ENCODE measurements around the gene TOP1. TPM values are rescaled to one million over a fixed set of nuclear protein-coding genes. Genes with fewer than 3 reads are reported as not detected.

TOP1 gene
- total RNA-seq, 1 experiment from 2014 or later, result 144 TPM

- Mint-ChIP-seq H3K4me1 (ENCODE audit: low read depth, unreplicated experiment) (peaks cover 23% of the 10 kb centered on the region), H3K36me3 (ENCODE audit: insufficient read depth, unreplicated experiment) (peaks cover 44% of the 10 kb centered on the region), H3K9me3 (ENCODE audit: unreplicated experiment) (no peaks in the 10 kb centered on the region), H3K27me3 (ENCODE audit: insufficient read depth, unreplicated experiment) (no peaks in the 10 kb centered on the region), H3K4me3 (ENCODE audit: unreplicated experiment) (no peak overlapping the region), H3K27ac (ENCODE audit: unreplicated experiment) (peak overlapping the region; percentile 36)
- H3K4me1 ChIP-seq, result peaks cover 22% of the 10 kb centered on the region; the same call in 1 of the 2 replicates
- no TSS peak for BruUV-seq (replicated peaks)
- TF ChIP-seq CTCF (IDR thresholded peaks at IDR 0.05; ENCODE audit: insufficient read depth in 1 of 2, low read depth in 1 of 2, low read length in 1 of 2, severe bottlenecking in 1 of 2, unreplicated experiment in 1 of 2), result no peak
- CTCF ChIA-PET, result interaction anchor here (1.6 to 5.5 kb wide), 2 partner anchors 13 to 193 kb away, joined by 4 to 29 read pairs; no protein-coding TSS in a partner anchor
- peaks cover 17% of the 10 kb centered on the region for H3K36me3 ChIP-seq (ENCODE audit: control insufficient read depth, insufficient read depth, low read length)
- H3K27me3 ChIP-seq (replicated peaks; ENCODE audit: control insufficient read depth, insufficient read depth, low read length), result no peaks in the 10 kb centered on the region
- POLR2A ChIA-PET, result no interaction called here
- no peaks in the 10 kb centered on the region for H3K9me3 ChIP-seq
- H3K4me3 ChIP-seq (ENCODE audit: low read depth, low read length), result no peak overlapping the region
- intact Hi-C loops (cut with micrococcal nuclease; ENCODE audit: unreplicated experiment), result no loop called here
- no peak for DNase-seq
Measured at GRCh38 chr20:41159547-41159946, 130.9 kb downstream of the TOP1 start.

DNA sequence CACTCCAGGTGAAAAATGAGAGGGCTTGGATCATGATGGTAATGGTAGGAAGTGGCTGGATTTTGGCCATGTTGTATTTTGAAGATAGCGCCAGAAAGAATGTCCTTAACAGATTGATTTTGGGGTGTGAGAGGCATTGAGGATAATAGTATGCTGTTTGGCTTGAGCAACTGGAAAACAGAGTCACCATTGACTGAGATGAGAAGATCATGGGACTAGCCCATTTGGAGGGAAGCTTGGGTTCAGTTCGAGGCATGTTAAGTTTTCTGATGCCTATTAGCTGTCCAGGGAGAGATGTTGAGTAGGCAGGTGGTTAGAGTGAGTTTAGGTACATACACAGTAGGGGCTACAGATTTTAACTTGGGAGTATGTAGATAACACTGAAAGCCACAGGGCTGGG is 132.1 kb downstream of the TOP1 start:
- H3K4me1 ChIP-seq, result peaks cover 22% of the 10 kb centered on the region; the same call in 1 of the 2 replicates
- intact Hi-C loops (cut with micrococcal nuclease; ENCODE audit: unreplicated experiment), result no loop called here
- BruUV-seq (replicated peaks), result TSS peak; percentile 17
- H3K27me3 ChIP-seq (replicated peaks; ENCODE audit: control insufficient read depth, insufficient read depth, low read length), result no peaks in the 10 kb centered on the region
- no peak for DNase-seq
- H3K9me3 ChIP-seq, result no peaks in the 10 kb centered on the region
- peaks cover 26% of the 10 kb centered on the region for H3K36me3 ChIP-seq (ENCODE audit: control insufficient read depth, insufficient read depth, low read length)
- Mint-ChIP-seq H3K27me3 (ENCODE audit: insufficient read depth, unreplicated experiment) (no peaks in the 10 kb centered on the region), H3K9me3 (ENCODE audit: unreplicated experiment) (no peaks in the 10 kb centered on the region), H3K27ac (ENCODE audit: unreplicated experiment) (no peak overlapping the region), H3K36me3 (ENCODE audit: insufficient read depth, unreplicated experiment) (peaks cover 55% of the 10 kb centered on the region), H3K4me3 (ENCODE audit: unreplicated experiment) (no peak overlapping the region), H3K4me1 (ENCODE audit: low read depth, unreplicated experiment) (peaks cover 23% of the 10 kb centered on the region)
- CTCF ChIA-PET, result no interaction called here
- no peak for TF ChIP-seq CTCF (IDR thresholded peaks at IDR 0.05; ENCODE audit: insufficient read depth in 1 of 2, low read depth in 1 of 2, low read length in 1 of 2, severe bottlenecking in 1 of 2, unreplicated experiment in 1 of 2)
- no peak overlapping the region for H3K4me3 ChIP-seq (ENCODE audit: low read depth, low read length)
- POLR2A ChIA-PET, result interaction anchor here (0.5 kb wide), 1 partner anchor 202 kb away, joined by 3 read pairs; no protein-coding TSS in a partner anchor

- POLR2A ChIA-PET, result no interaction called here
- no peaks in the 10 kb centered on the region for H3K9me3 ChIP-seq
- H3K27me3 ChIP-seq (replicated peaks; ENCODE audit: control insufficient read depth, insufficient read depth, low read length), result no peaks in the 10 kb centered on the region
- BruUV-seq (replicated peaks), result no TSS peak
- no peaks in the 10 kb centered on the region for H3K9me3 Mint-ChIP-seq (ENCODE audit: unreplicated experiment)
- H3K4me1 Mint-ChIP-seq (ENCODE audit: low read depth, unreplicated experiment), result peaks cover 20% of the 10 kb centered on the region
- intact Hi-C loops (cut with micrococcal nuclease; ENCODE audit: unreplicated experiment), result no loop called here
- no peak overlapping the region for H3K4me3 ChIP-seq (ENCODE audit: low read depth, low read length)
- H3K27me3 Mint-ChIP-seq (ENCODE audit: insufficient read depth, unreplicated experiment), result no peaks in the 10 kb centered on the region
- CTCF ChIA-PET, result no interaction called here
- H3K4me3 Mint-ChIP-seq (ENCODE audit: unreplicated experiment), result no peak overlapping the region
- no peak for DNase-seq
- no peak overlapping the region for H3K27ac Mint-ChIP-seq (ENCODE audit: unreplicated experiment)
- peaks cover 30% of the 10 kb centered on the region for H3K36me3 ChIP-seq (ENCODE audit: control insufficient read depth, insufficient read depth, low read length)
- H3K4me1 ChIP-seq, result peaks cover 22% of the 10 kb centered on the region; the same call in 1 of the 2 replicates
- peaks cover 63% of the 10 kb centered on the region for H3K36me3 Mint-ChIP-seq (ENCODE audit: insufficient read depth, unreplicated experiment)
- no peak for TF ChIP-seq CTCF (IDR thresholded peaks at IDR 0.05; ENCODE audit: insufficient read depth in 1 of 2, low read depth in 1 of 2, low read length in 1 of 2, severe bottlenecking in 1 of 2, unreplicated experiment in 1 of 2)
Measured at GRCh38 chr20:41161886-41162285, 133.3 kb downstream of the TOP1 start.
